ENCODE data around the gene SPO11. TPM values are rescaled to one million over a fixed set of nuclear protein-coding genes. Genes with fewer than 3 reads are reported as not detected.

Gene SPO11
- total and polyA plus RNA-seq, 2 of the 8 experiments (the other 6 are each of a cell fraction or from before 2014, with no cell fraction given), result not detected

DNA sequence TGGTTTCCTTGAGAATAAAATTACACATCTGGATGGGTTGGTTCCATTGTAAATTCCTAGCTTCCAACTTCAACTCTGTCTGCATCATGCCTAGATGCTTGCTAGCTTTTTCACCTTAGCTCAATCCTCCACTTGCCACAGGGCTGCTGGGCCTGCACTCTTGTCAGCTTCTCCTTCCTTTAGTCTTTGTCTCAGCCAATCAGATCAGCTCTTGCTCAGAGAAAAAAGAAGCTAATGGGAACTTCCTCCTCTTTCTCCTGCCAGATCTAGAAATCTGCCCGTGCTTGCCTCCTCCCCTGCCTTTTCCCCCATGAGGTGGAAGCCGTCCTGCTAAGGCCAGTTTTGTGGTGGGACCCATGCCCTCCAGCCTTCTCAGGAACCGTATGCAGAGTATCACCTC, 40.0 kb downstream of the SPO11 start (continued):
- no peak for TF ChIP-seq CEBPB (IDR thresholded peaks at IDR 0.05; ENCODE audit: low read depth, low read length)
- TF ChIP-seq CBX5 (IDR thresholded peaks at IDR 0.05; ENCODE audit: low read depth, low read length), result no peak
- TF ChIP-seq GTF2F1 (IDR thresholded peaks at IDR 0.05; ENCODE audit: borderline replicate concordance, low read depth, low read length), result no peak
- TF ChIP-seq PHF8 (conservative IDR thresholded peaks at IDR 0.05; ENCODE audit: low read depth, low read length), result no peak
- no peak for TF ChIP-seq ASH2L (IDR thresholded peaks at IDR 0.05; ENCODE audit: low read length)

Data from H1 (cell line).